K562 (cell line): ENCODE measurements around the gene RCHY1. TPM values are rescaled to one million over a fixed set of nuclear protein-coding genes. Genes with fewer than 3 reads are reported as not detected.

Source experiments
- ATAC-seq: fragments of 200-7000 bp; cut with Tn5 transposase; 3 replicates; pipeline ENCODE4 v1.9.1; 2020; ENCODE audit warnings: moderate library complexity
- BruUV-seq: library from RNA; stranded (reverse); fragments of 400-500 nt; replicated peaks from 2 replicates; lab custom pipeline; 2021; lab: Mats Ljungman, UMichigan
- CTCF ChIA-PET: fragments of 300-600 bp; formaldehyde crosslinking; extraction: SDS; loops from one replicate; lab custom pipeline; 2021; ENCODE audit warnings: low intra/inter-chr PET ratio; lab: Yijun Ruan, JAX
- POLR2A ChIA-PET: fragments of 300-600, 350-650 bp; sonication (Branson Sonifier 250); formaldehyde crosslinking; extraction: SDS; loops from one replicate; lab custom pipeline; 2021; ENCODE audit warnings: antibody characterized with exemption, inconsistent platforms; lab: Yijun Ruan, JAX
- DNase-seq, 4 experiments: peaks; one replicate each; pipeline versions ENCODE4 v3.0.0 to v3.0.0-alpha.2; 2011 to 2018; ENCODE audit warnings: low spot score in 3 of 4, mixed read lengths in 3 of 4; ENCODE audit errors: extremely low read depth in 1 of 4
- FAIRE-seq: peaks from 2 replicates; lab custom pipeline; 2011; peaks lifted over from hg19 to GRCh38; lab: Jason Lieb, UNC
- H2AFZ ChIP-seq: 2 replicates; pipeline ENCODE4 v1.6.0; 2011; ENCODE audit warnings: low read depth, low read length, control low read depth, inconsistent platforms
- H3K27ac ChIP-seq: fragments of 200-600 bp; 3 replicates; pipeline ENCODE4 v1.8.0; 2011; ENCODE audit warnings: low read depth, mild to moderate bottlenecking, control low read depth, inconsistent platforms, low read length, moderate library complexity, mixed read lengths; ENCODE audit errors: extremely low read depth
- H3K27me3 ChIP-seq, 2 experiments: fragments of 300-600 bp in 1 of 2; 2 replicates in 1 of 2; 3 replicates in 1 of 2; pipeline versions ENCODE4 v1.6.0 to v1.8.0; 2011; ENCODE audit warnings: inconsistent platforms in 2 of 2, low read length in 2 of 2, mild to moderate bottlenecking in 1 of 2, mixed read lengths in 1 of 2, moderate library complexity in 1 of 2; ENCODE audit not compliant: control insufficient read depth in 2 of 2, insufficient read depth in 2 of 2
- H3K36me3 ChIP-seq: fragments of 300-600 bp; 3 replicates; pipeline ENCODE4 v1.8.0; 2011; ENCODE audit warnings: mild to moderate bottlenecking, low read length, inconsistent platforms; ENCODE audit not compliant: control insufficient read depth, insufficient read depth
- H3K4me1 ChIP-seq, 2 experiments: fragments of 200-600 bp in 1 of 2; replicated peaks in 1 of 2; 2 replicates in 1 of 2; 3 replicates in 1 of 2; pipeline versions ENCODE4 v1.5.1 to v1.8.0; 2011; ENCODE audit warnings: inconsistent platforms in 2 of 2, low read length in 2 of 2, mild to moderate bottlenecking in 1 of 2, mixed read lengths in 1 of 2, moderate library complexity in 1 of 2; ENCODE audit not compliant: control insufficient read depth in 2 of 2, insufficient read depth in 2 of 2
- H3K4me2 ChIP-seq: 2 replicates; pipeline ENCODE4 v1.6.1; 2011; ENCODE audit warnings: low read length, control low read depth, inconsistent platforms, mixed read lengths; ENCODE audit not compliant: insufficient read depth
- H3K4me3 ChIP-seq: fragments of 200-600 bp; sonication (generic), shearing (Covaris generic); 2 replicates; pipeline ENCODE4 v1.5.1; 2016; ENCODE audit warnings: control low read depth, inconsistent platforms
- H3K79me2 ChIP-seq: fragments of 200-600 bp; 3 replicates; pipeline ENCODE4 v1.8.0; 2011; ENCODE audit warnings: low read length, inconsistent platforms; ENCODE audit not compliant: control insufficient read depth, insufficient read depth
- H3K9ac ChIP-seq, 2 experiments: 2 replicates each; pipeline versions ENCODE4 v1.6.0 to v1.6.1; 2011; ENCODE audit warnings: low read depth in 2 of 2, low read length in 2 of 2, control low read depth in 1 of 2, inconsistent platforms in 1 of 2, mild to moderate bottlenecking in 1 of 2, mixed read lengths in 1 of 2; ENCODE audit not compliant: insufficient read depth in 1 of 2
- H3K9me1 ChIP-seq: one replicate; pipeline ENCODE4 v1.6.0; 2011; ENCODE audit warnings: inconsistent platforms, mild to moderate bottlenecking, low read length, moderate library complexity; ENCODE audit not compliant: control insufficient read depth, insufficient read depth
- H3K9me3 ChIP-seq: replicated peaks from 2 replicates; pipeline ENCODE4 v1.5.1; 2011; ENCODE audit warnings: low read depth, low read length, inconsistent platforms; ENCODE audit not compliant: control insufficient read depth, insufficient read depth
- H4K20me1 ChIP-seq: replicated peaks from 2 replicates; pipeline ENCODE4 v1.6.1; 2011; ENCODE audit warnings: low read length, inconsistent platforms, mixed read lengths; ENCODE audit not compliant: control insufficient read depth, insufficient read depth
- ADNP ChIP-seq: fragments of 200-800 bp; sonication (Bioruptor generic); IDR thresholded peaks from 2 replicates; pipeline ENCODE4 v1.6.1; 2016; ENCODE audit warnings: missing genetic modification characterization, missing compliant biosample characterization
- CBX8 ChIP-seq: fragments of 200-600 bp; sonication (generic); IDR thresholded peaks from 2 replicates; pipeline ENCODE4 v1.6.1; 2012; ENCODE audit warnings: borderline replicate concordance, mixed run types, low read depth, mild to moderate bottlenecking, moderate library complexity, mixed read lengths, low read length, control low read depth, inconsistent platforms; ENCODE audit not compliant: poor library complexity, severe bottlenecking; ENCODE audit errors: extremely low read depth
- HMG20B ChIP-seq: fragments of 250-450 bp; sonication (Bioruptor Pico); IDR thresholded peaks from 2 replicates; pipeline ENCODE4 v1.5.0; 2021; ENCODE audit warnings: mild to moderate bottlenecking
- HSF4 ChIP-seq: fragments of 250-450 bp; sonication (Bioruptor Pico); IDR thresholded peaks from 2 replicates; pipeline ENCODE4 v2.1.2; 2022; ENCODE audit warnings: mild to moderate bottlenecking, moderate library complexity, borderline replicate concordance
- MAFG ChIP-seq: fragments of 450-650 bp; conservative IDR thresholded peaks from 2 replicates; pipeline ENCODE4 v1.6.1; 2016; ENCODE audit warnings: missing genetic modification characterization, missing compliant biosample characterization
- ZBTB1 ChIP-seq: sonication (generic); formaldehyde crosslinking; IDR thresholded peaks from 2 replicates; pipeline ENCODE4 v1.8.1; 2023; ENCODE audit warnings: missing genetic modification reagents, low read depth, mild to moderate bottlenecking, borderline replicate concordance
- WGBS: fragments of 100-300 bp; shearing (Covaris generic); methylation state at CpG from one replicate; pipeline ENCODE4 v1.1.6; 2016; ENCODE audit warnings: low coverage, mixed read lengths; ENCODE audit not compliant: insufficient coverage; ENCODE audit errors: missing lambda C conversion rate; 5-methylcytosine and 5-hydroxymethylcytosine counted together
- in situ Hi-C: fragments of 300-500 bp; cut with MboI; formaldehyde crosslinking; loops from 4 replicates; pipeline ENCODE4 v1.15.0; 2018; ENCODE audit warnings: inconsistent platforms, mixed read lengths
- intact Hi-C: fragments of 100-400 bp; cut with micrococcal nuclease; formaldehyde crosslinking; loops from 2 replicates; pipeline ENCODE4 v1.14.2; 2022
- polyA plus RNA-seq, 8 experiments: library from polyadenylated mRNA; depleted of rRNA in 4 of 8; stranded (reverse) in 5 of 8; unstranded in 3 of 8; fragments of >200 nt; fragmentation: Nextera tagmentation in 2 of 8; fragmentation: Illumina TruSeq in 1 of 8; extraction: Ambion mirVana in 2 of 8; extraction: Trizol in 1 of 8; gene quantifications; 2 replicates each; pipeline versions ENCODE4 v1.2.1 to v1.2.3, GENCODE V29; 2011 to 2014; ENCODE audit warnings: inconsistent platforms in 1 of 8, missing spikeins in 1 of 8
- total RNA-seq, 7 experiments: library from RNA; depleted of rRNA in 6 of 7; stranded (reverse); fragments of >200 nt in 6 of 7; fragmentation: Illumina TruSeq in 2 of 7; extraction: Trizol in 2 of 7; gene quantifications; 2 replicates each; pipeline versions ENCODE4 v1.2.1 to v1.2.3, GENCODE V29; 2011 to 2021; ENCODE audit warnings: low replicate concordance in 1 of 7
- TF ChIP-seq, protein P1 (sequence below): fragments of 450-650 bp; conservative IDR thresholded peaks from 2 replicates; pipeline ENCODE4 v1.6.1; 2016; ENCODE audit warnings: missing genetic modification characterization, low read depth, mild to moderate bottlenecking, missing compliant biosample characterization, moderate library complexity
- TF ChIP-seq, protein P2 (sequence below), 2 experiments: fragments of 250-450 bp in 1 of 2; fragments of 450-650 bp in 1 of 2; sonication (Bioruptor Pico) in 1 of 2; IDR thresholded peaks; 2 replicates each; pipeline versions ENCODE4 v1.6.1 to v1.8.0; 2016 to 2021; ENCODE audit warnings: mild to moderate bottlenecking in 2 of 2, moderate library complexity in 2 of 2, missing compliant biosample characterization in 1 of 2, missing genetic modification characterization in 1 of 2
- TF ChIP-seq, protein P3 (sequence below): fragments of 200-800 bp; sonication (Bioruptor generic); IDR thresholded peaks from 2 replicates; pipeline ENCODE4 v1.6.1; 2017; ENCODE audit warnings: missing genetic modification characterization, missing compliant biosample characterization
- TF ChIP-seq, protein P4 (sequence below): fragments of 450-650 bp; IDR thresholded peaks from 2 replicates; pipeline ENCODE4 v1.6.1; 2017; ENCODE audit warnings: antibody characterized with exemption, mild to moderate bottlenecking

RCHY1 gene
- total and polyA plus RNA-seq, 9 of the 15 experiments (the other 6 are each of a cell fraction or from before 2014, with no cell fraction given): 27.3 to 85.1 (median 45.9) TPM

DNA sequence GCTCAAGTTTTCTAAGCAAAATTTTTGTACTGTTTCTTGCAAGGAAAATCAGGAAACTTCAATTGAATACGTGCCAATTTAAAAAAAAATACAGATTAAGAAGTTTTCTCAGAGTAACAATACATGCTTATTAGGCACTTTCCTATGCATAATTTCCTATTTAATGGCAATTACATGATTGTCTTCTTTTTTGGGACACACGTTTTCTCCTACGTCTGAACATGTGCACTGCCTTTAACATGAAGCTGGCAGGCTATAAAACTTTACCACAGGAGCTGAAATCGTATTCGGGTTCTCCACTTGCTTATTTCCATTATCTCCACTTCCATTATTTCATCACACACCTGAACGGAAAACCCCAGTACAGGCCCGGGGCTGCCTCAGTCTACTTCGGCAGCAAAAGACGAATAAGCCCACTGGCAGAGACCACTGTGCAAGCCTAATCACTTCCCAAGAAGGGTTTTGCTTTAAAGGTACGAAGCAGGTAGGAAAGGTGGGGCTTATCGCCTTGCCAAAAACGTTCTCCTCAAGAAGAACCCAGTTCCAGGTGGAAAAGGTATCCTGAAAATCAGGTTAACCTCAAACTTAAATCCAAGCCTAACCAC lies 575 bp downstream of the RCHY1 start:
- H3K9me3 ChIP-seq: peaks cover 6% of the 10 kb centered on the region; the same call in 1 of the 2 replicates
- FAIRE-seq (peak; percentile 19), DNase-seq (no peak), ATAC-seq (no peak)
- peaks cover 0 to 18% of the 10 kb centered on the region in 2 experiments; a peak in 4 of 5 replicates for H3K4me1 ChIP-seq
- H3K9ac ChIP-seq: peak overlapping the region; percentile 96 to 97
- BruUV-seq: TSS peak; percentile 51
- peak overlapping the region; percentile 97 for H2AFZ ChIP-seq
- H3K27me3 ChIP-seq: no peaks in the 10 kb centered on the region
- WGBS: under 1% methylated on average over 12 of the region's 12 CpGs
- peak overlapping the region; percentile 56 for H3K4me3 ChIP-seq
- no peaks in the 10 kb centered on the region for H3K9me1 ChIP-seq
- H4K20me1 ChIP-seq: peaks cover 10% of the 10 kb centered on the region; the same call in 1 of the 2 replicates
- in situ Hi-C loops: no loop called here
- peaks cover 36% of the 10 kb centered on the region for H3K36me3 ChIP-seq
- peak overlapping the region; percentile 92 for H3K4me2 ChIP-seq
- CTCF ChIA-PET: no interaction called here
- POLR2A ChIA-PET: interaction anchor here (0.6 to 2.2 kb wide), 7 partner anchors 13 to 283 kb away, joined by 3 to 6 read pairs (median 5); partner anchors contain the start of gene ODAPH
- peak overlapping the region; percentile 95 for H3K27ac ChIP-seq
- H3K79me2 ChIP-seq: peaks cover 72% of the 10 kb centered on the region
- intact Hi-C loops: loop anchor here (2.0 to 5.0 kb wide), 2 partner anchors 159 to 209 kb away; partner anchors contain the start of genes G3BP2 and USO1
- TF ChIP-seq, protein P1, sequence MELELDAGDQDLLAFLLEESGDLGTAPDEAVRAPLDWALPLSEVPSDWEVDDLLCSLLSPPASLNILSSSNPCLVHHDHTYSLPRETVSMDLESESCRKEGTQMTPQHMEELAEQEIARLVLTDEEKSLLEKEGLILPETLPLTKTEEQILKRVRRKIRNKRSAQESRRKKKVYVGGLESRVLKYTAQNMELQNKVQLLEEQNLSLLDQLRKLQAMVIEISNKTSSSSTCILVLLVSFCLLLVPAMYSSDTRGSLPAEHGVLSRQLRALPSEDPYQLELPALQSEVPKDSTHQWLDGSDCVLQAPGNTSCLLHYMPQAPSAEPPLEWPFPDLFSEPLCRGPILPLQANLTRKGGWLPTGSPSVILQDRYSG (tag): no peak
- TF ChIP-seq HMG20B (CRISPR knock-in tag): no peak
- TF ChIP-seq HSF4 (CRISPR knock-in tag): no peak
- TF ChIP-seq, protein P2, sequence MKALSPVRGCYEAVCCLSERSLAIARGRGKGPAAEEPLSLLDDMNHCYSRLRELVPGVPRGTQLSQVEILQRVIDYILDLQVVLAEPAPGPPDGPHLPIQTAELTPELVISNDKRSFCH (CRISPR knock-in tag; IDR thresholded peaks at IDR 0.05): no peak
- TF ChIP-seq, protein P2 (tag; IDR thresholded peaks at IDR 0.05): no peak
- TF ChIP-seq ZBTB1 (CRISPR knock-in tag): 0 out of 2 replicates have a peak, but pooled peaks have one; percentile 30
- no peak for TF ChIP-seq CBX8
- TF ChIP-seq MAFG: 0 out of 2 replicates have a peak, but pooled peaks have one; percentile 23
- TF ChIP-seq, protein P3, sequence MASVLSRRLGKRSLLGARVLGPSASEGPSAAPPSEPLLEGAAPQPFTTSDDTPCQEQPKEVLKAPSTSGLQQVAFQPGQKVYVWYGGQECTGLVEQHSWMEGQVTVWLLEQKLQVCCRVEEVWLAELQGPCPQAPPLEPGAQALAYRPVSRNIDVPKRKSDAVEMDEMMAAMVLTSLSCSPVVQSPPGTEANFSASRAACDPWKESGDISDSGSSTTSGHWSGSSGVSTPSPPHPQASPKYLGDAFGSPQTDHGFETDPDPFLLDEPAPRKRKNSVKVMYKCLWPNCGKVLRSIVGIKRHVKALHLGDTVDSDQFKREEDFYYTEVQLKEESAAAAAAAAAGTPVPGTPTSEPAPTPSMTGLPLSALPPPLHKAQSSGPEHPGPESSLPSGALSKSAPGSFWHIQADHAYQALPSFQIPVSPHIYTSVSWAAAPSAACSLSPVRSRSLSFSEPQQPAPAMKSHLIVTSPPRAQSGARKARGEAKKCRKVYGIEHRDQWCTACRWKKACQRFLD (CRISPR knock-in tag): 0 out of 2 replicates have a peak, but pooled peaks have one; percentile 21
- TF ChIP-seq, protein P4, sequence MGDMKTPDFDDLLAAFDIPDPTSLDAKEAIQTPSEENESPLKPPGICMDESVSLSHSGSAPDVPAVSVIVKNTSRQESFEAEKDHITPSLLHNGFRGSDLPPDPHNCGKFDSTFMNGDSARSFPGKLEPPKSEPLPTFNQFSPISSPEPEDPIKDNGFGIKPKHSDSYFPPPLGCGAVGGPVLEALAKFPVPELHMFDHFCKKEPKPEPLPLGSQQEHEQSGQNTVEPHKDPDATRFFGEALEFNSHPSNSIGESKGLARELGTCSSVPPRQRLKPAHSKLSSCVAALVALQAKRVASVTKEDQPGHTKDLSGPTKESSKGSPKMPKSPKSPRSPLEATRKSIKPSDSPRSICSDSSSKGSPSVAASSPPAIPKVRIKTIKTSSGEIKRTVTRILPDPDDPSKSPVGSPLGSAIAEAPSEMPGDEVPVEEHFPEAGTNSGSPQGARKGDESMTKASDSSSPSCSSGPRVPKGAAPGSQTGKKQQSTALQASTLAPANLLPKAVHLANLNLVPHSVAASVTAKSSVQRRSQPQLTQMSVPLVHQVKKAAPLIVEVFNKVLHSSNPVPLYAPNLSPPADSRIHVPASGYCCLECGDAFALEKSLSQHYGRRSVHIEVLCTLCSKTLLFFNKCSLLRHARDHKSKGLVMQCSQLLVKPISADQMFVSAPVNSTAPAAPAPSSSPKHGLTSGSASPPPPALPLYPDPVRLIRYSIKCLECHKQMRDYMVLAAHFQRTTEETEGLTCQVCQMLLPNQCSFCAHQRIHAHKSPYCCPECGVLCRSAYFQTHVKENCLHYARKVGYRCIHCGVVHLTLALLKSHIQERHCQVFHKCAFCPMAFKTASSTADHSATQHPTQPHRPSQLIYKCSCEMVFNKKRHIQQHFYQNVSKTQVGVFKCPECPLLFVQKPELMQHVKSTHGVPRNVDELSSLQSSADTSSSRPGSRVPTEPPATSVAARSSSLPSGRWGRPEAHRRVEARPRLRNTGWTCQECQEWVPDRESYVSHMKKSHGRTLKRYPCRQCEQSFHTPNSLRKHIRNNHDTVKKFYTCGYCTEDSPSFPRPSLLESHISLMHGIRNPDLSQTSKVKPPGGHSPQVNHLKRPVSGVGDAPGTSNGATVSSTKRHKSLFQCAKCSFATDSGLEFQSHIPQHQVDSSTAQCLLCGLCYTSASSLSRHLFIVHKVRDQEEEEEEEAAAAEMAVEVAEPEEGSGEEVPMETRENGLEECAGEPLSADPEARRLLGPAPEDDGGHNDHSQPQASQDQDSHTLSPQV: peak; percentile 66; the same call in 1 of the 2 replicates
- TF ChIP-seq ADNP: 0 out of 2 replicates have a peak, but pooled peaks have one; percentile 15
